K562 (cell line): ENCODE results near the gene CYP1B1.

Experiments used
- CBX5 ChIP-seq: IDR thresholded peaks from 2 replicates; pipeline ENCODE4 v1.6.1; 2014; ENCODE audit warnings: low read depth, borderline replicate concordance
- CTCF ChIP-seq, 3 experiments: IDR thresholded peaks in 2 of 3; conservative IDR thresholded peaks in 1 of 3; 2 replicates each; pipeline ENCODE4 v1.5.1; 2011 to 2012; ENCODE audit warnings: low read length in 3 of 3, mild to moderate bottlenecking in 3 of 3, control low read depth in 2 of 3, improper control_type of control experiment in 1 of 3, inconsistent platforms in 1 of 3, low read depth in 1 of 3, mixed read lengths in 1 of 3, moderate library complexity in 1 of 3; ENCODE audit not compliant: insufficient read depth in 2 of 3
- FOXP4 ChIP-seq: sonication (generic); formaldehyde crosslinking; IDR thresholded peaks from 2 replicates; pipeline ENCODE4 v1.8.0; 2022; ENCODE audit warnings: mild to moderate bottlenecking, missing genetic modification reagents, borderline replicate concordance
- GTF2F1 ChIP-seq: IDR thresholded peaks from 2 replicates; pipeline ENCODE4 v1.6.1; 2011; ENCODE audit warnings: low read depth, low read length, improper control_type of control experiment
- MAZ ChIP-seq, 2 experiments: fragments of 450-650 bp in 1 of 2; sonication (generic) in 1 of 2; formaldehyde crosslinking; IDR thresholded peaks in 1 of 2; conservative IDR thresholded peaks in 1 of 2; 2 replicates each; pipeline versions ENCODE4 v1.4.0 to v1.5.0; 2020; ENCODE audit warnings: mild to moderate bottlenecking in 1 of 2, missing genetic modification reagents in 1 of 2
- POLR2AphosphoS2 ChIP-seq: IDR thresholded peaks from 2 replicates; pipeline ENCODE4 v1.6.1; 2012; ENCODE audit warnings: low read length, improper control_type of control experiment
- RBM39 ChIP-seq: fragments of 200-400 bp; formaldehyde crosslinking; optimal IDR thresholded peaks from 2 replicates; pipeline ENCODE3; 2018; ENCODE audit warnings: low read depth, low read length
- REST ChIP-seq, 2 experiments: fragments of 450-650 bp; formaldehyde crosslinking in 1 of 2; IDR thresholded peaks; 2 replicates each; pipeline versions ENCODE4 v1.4.0 to v1.6.1; 2014 to 2020; ENCODE audit warnings: mild to moderate bottlenecking in 2 of 2, borderline replicate concordance in 1 of 2, low read depth in 1 of 2
- SFPQ ChIP-seq: fragments of 200-400 bp; formaldehyde crosslinking; IDR thresholded peaks from 2 replicates; pipeline ENCODE4 v1.6.1; 2017; ENCODE audit warnings: mild to moderate bottlenecking, low read depth, low read length, moderate library complexity
- SLC30A9 ChIP-seq: fragments of 250-450 bp; sonication (Bioruptor Pico); IDR thresholded peaks from 2 replicates; pipeline ENCODE4 v1.8.0; 2022; ENCODE audit warnings: mild to moderate bottlenecking, moderate library complexity
- SMARCB1 ChIP-seq: IDR thresholded peaks from 2 replicates; pipeline ENCODE4 v1.6.1; 2011; ENCODE audit warnings: improper control_type of control experiment, low read depth; ENCODE audit not compliant: insufficient read length
- TCF3 ChIP-seq: sonication (generic); formaldehyde crosslinking; IDR thresholded peaks from 2 replicates; pipeline ENCODE4 v1.4.0; 2020; ENCODE audit warnings: mild to moderate bottlenecking, missing genetic modification reagents
- YBX1 ChIP-seq: fragments of 450-650 bp; IDR thresholded peaks from 2 replicates; pipeline ENCODE4 v1.7.1; 2016; ENCODE audit warnings: mild to moderate bottlenecking
- ZNF274 ChIP-seq: IDR thresholded peaks from 2 replicates; pipeline ENCODE4 v1.6.1; 2011; ENCODE audit warnings: low read depth, mild to moderate bottlenecking, low read length, moderate library complexity, borderline replicate concordance

GRCh38 chr2:38060236-38061018 lies 15.5 kb downstream of the CYP1B1 start:
- TF ChIP-seq SFPQ = no peak
- no peak for TF ChIP-seq CTCF (IDR thresholded peaks at IDR 0.05 in 2 of 3, conservative IDR thresholded peaks at IDR 0.05 in 1 of 3; ENCODE audit: insufficient read depth in 2 of 3, low read depth in 1 of 3, low read length in 3 of 3)
- no peak for TF ChIP-seq TCF3 (CRISPR knock-in tag)
- no peak for TF ChIP-seq YBX1
- no peak for TF ChIP-seq SMARCB1
- no peak for TF ChIP-seq SLC30A9 (CRISPR knock-in tag)
- no peak for TF ChIP-seq FOXP4 (CRISPR knock-in tag)
- no peak for TF ChIP-seq CBX5
- no peak for TF ChIP-seq ZNF274
- no peak for TF ChIP-seq REST (IDR thresholded peaks at IDR 0.05; ENCODE audit: borderline replicate concordance)
- no peak for TF ChIP-seq REST (CRISPR knock-in tag; IDR thresholded peaks at IDR 0.05; ENCODE audit: low read depth)
- no peak for TF ChIP-seq POLR2AphosphoS2
- no peak for TF ChIP-seq RBM39
- TF ChIP-seq MAZ (CRISPR knock-in tag; conservative IDR thresholded peaks at IDR 0.05 in 1 of 2, IDR thresholded peaks at IDR 0.05 in 1 of 2) = no peak
- TF ChIP-seq GTF2F1 = no peak
